ENCODE results near the gene BET1L. TPM values are rescaled to one million over a fixed set of nuclear protein-coding genes. Genes with fewer than 3 reads are reported as not detected.
"Not testable (repeated sequence)": the region's sequence is repeated elsewhere in the genome, so short reads cannot be mapped to it uniquely, and the experiment has no call there.

Gene BET1L
- total RNA-seq, 1 donor from 2014 or later: 5.3 TPM

DNA sequence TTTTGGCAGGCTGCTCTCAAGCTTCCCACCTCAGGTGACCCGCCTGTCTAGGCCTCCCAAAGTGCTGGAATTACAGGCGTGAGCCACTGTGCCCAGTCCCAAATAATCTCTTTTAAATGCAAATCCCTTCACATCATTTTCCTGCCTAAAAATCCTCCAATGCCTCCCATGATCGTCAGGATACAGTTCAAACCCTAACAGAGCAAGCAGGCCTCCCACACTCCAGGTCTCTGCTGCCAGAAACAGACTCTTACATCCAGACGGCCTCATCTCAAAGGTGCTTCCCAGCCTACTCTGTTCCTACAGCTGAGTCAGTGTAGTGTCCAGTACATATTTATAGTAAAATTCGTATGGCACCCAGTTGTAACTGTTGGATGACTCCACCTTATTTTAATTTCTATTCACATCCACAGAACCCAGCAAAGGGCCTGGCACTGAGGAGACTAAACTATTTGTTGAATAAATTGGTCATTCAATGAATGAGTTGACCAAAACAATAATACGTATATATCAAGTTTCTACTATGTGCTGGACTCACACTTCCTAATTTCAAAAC is 20.7 kb upstream of the BET1L start:
- DNase-seq: no peak

DNA sequence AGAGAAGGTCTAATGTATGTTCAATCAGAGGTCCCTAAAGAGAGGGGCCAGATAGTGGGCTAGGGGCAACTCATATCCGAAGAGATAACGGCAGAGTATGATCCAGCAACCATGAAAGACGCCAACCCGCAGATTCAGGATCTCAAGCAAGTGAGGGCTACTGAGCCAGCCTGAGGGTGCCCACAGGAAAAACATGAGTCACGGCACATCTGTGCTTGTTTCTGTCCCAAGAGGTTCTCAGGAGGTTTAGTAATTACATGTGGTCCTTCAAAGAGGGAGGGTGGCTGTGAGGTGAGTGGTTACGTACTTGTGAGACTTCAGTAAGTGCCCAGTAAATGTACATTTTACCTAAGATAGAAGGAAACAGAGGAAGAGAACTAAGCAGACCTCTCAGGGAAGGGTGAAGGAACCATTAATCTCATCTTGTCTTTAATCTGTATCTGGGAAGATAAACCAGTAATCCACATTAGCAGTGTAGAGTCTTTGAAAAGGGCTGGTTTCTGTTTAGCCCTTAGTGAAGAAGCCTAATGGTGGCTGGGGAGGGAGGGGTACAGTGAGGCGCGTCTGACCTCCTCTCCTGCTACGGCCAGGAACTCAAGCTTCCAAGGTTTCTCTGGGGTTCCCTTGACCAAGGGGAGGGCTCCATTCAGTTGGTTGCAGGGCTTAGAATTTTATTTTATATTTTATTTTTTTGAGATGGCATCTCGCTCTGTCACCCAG is 18.7 kb upstream of the BET1L start:
- DNase-seq: no peak

DNA sequence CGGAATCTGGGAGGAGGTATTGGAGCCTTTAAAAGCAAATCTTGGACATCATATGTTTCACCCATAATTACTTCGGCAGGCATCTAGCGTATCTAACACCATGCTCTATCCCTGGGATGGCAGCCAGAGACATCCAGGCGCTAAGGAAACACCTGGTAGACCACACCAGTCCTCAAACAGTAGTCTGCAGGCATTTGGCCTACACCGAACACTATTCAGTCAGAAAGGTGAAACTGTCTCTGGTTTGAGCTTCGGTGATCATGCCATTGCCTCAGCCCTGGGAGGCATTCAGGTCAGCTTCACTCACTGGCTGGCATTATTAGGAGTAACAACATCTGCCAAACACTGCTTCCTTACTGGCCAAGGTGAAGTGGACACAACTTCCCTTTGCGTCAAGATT is 17.2 kb upstream of the BET1L start:
- no peak for DNase-seq

DNA sequence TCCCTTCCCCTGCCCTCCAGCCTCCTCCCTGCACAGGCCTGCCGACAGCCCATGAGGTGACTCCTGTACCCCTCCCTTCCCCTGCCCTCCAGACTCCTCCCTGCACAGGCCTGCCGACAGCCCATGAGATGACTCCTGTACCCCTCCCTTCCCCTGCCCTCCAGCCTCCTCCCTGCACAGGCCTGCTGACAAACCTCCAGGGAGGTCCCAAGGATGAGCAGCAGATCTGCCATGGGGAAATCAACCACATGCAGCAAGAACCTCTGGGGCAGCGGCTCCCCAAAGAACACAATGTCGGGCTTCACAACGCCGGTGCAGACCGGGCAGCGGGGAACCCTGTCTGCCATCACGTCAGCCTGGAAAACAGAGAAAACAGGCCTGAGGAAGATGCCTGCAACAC is 16.7 kb upstream of the BET1L start:
- DNase-seq: no peak

DNA sequence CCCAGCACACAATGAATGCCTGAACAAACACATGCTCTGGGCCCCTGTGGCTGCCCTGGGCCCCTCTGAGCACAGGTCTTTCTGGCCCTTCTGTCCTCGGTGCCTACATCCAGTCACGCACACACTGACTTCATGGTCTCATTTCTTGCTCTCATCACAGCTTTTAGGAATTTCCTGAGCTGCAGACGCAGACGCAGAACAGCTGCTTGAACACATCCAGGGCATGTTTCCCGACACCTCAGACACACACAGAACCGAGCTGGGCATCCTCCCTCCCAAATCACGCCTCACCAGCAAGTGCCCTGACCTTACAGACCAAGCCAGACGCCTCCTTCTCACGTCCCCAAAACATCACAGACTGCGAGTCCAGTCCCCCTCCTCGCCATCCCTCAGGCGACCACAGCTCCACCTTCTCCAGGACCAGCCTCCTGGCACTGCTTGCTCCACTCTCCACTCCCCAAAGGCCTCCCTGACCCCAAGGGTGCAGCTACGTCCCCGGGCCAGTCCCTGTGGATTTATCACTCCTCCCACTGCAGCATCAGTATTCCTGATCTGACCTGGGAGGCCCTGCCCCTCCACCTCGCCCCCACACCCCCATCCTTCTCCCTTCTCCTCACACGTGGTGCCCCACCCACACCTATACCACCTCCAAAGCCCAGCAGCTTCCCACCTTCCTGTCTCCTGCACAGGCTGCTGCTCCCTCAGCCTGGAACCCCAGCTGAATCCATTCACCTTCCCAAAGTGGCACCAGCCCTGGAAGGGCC is 16.0 kb upstream of the BET1L start:
- DNase-seq: no peak

DNA sequence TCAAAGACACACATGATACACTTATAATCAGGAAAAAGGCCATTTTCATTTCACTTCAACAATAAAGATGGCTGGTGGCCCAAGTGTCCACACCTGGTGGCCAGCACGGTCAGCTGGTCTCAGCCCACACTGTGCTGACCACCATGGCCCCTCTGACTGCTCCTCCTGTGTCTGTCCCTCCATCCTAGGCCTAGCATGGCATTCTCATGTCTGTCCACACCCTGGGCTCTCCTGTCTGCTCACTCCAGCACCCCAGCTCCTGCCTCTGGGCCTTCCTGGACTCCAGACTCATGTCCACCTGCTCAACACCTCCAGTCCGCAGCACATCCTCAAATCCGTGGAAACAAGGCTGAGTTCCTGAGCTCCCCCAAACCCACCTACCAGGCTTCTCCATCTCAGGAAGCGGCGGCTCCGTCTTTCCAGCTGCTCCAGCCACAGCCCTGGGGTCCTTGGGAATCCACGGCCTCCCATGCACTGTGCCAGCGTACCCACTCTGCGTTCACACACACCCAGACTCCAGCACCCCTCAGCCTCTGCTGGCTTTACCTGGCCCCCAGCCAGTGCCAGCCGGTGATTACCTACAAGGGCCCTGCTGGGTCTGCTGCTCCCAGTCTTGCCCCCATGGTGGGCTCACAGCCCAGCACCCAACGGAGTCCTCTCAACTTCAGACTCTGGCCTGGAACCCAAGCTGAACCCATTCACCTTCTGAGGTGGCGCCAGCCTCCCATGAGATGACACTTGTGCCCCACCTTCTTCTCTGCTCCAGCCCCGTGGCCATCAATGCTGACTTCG is 15.0 kb upstream of the BET1L start:
- no peak for DNase-seq

DNA sequence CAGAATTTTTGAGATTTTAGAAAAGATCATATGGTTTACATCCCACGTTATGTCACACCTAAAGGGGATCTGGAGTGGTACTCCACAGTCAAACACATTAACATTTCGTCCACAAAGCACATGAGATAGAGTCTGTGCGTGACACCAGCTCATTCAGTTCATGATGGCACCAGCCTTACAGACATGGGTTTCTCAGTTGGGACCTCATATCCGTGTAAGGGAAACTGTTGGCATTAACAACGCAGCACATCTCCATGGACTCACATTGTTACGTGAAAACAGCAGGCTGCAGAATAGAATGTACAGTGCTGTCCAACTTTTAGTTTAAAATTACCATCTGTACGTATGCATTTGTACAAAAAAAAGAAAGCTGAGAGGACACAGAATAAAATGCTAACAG is 14.3 kb upstream of the BET1L start:
- no peak for DNase-seq

DNA sequence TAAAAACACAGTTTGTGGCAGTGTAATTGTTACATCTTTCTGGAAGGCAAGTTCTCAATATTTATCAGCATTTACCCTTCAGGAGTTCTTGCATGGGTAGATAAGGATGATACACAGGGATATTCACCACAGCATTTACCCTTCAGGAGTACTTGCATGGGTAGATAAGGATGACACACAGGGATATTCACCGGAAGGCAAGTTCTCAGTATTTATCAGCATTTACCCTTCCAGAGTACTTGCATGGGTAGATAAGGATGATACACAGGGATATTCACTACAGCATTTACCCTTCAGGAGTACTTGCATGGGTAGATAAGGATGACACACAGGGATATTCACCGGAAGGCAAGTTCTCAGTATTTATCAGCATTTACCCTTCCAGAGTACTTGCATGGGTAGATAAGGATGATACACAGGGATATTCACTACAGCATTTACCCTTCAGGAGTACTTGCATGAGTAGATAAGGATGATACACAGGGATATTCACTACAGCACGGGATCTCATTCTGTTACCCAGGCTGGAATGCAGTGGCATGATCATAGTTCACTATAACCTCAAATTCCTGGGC is 13.5 kb upstream of the BET1L start:
- DNase-seq: not testable (repeated sequence)

DNA sequence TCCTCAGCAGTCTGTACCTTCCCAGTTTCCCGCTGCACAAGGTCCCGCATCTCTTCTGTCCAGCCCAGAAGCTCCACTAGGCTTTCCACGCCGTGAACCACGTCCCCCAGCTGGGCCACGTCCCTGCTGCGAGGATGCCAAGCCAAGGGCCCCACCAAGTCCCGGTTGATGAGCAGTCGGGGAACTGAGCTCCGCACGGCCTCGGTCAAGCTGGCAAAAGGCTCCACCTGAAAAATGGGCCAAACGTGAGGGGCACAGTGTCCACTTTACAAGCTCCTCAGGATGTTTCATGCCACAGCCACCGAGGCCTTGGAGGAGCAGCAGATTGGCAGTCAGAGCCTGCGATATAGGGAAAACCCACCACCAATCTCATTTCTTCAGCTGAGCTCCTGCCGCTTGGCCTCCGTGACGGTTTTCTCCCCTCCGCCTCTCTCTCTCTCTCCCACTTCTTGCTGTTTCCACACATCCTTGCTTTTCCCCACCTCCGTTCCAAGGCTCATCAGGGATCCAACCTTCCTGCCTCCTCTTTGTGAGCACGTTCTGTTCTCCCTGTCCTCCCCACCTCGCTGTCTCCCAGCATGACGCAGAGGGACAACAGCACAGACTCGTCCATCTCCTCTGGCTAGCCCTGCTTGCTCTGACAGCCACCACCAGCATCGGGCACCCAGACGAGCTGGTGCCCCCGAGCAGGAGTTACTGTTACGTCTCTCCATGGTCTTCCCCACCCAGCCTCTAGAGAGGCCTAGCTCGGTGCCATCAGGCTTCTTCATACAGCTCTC is 11.8 kb upstream of the BET1L start:
- DNase-seq: no peak

DNA sequence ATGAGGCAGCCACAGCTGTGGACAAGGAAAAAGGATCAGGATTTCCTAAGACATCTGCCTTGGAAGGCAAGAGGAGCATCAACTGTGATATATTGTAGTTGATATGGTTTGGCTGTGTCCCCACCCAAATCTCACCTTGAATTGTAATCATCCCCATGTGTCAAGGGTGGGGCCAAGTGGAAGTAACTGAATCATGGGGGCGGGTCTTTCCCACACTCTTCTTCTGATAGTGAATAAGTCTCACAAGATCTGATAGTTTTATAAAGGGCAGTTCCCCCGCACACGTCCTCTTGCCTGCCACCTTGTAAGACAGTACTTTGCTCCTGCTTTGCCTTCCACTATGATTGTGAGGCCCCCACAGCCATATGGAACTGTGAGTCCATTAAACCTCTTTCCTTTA is 10.5 kb upstream of the BET1L start:
- DNase-seq: no peak

DNA sequence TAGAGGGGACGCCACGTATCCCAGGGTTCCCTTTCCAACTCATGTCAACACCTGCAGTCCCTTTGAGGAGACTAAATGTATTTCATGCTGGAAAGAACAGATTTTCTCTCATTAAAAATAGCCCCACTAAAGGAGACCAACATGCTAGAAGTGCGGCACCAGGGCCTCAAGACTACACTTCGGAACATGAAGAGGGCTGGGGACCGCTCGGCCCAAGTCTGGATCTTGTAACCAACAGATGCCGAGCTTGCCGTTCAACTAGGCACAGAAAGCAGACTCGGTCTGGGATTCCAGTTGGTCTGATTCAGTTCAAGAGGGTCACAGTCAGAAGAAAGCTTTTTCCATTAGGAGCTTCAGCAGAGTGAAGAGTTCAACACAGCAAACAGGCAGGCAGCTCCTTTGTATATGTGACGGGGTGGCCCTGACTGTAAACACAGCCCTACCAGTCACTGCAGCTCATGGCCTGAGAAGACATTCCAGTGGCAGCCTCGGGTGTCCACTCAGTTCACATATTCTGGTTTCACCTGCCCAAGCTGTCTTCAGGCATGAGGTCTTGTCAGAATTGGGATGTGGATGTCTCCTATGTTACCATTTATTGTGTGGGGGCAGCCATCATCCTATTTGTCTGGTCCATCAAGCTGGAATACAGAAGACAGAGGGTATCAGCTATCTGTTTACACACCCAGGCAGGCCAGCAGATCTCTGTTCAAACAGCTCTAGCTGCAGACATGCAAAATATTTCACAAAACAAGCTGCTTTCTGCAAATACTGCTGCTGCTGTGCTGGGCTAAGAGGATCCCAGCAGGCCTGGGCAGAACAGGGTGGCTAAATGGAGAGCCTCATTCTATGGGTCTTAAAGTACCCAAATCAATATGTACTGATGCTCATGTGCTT is 9.1 kb upstream of the BET1L start:
- DNase-seq: no peak

DNA sequence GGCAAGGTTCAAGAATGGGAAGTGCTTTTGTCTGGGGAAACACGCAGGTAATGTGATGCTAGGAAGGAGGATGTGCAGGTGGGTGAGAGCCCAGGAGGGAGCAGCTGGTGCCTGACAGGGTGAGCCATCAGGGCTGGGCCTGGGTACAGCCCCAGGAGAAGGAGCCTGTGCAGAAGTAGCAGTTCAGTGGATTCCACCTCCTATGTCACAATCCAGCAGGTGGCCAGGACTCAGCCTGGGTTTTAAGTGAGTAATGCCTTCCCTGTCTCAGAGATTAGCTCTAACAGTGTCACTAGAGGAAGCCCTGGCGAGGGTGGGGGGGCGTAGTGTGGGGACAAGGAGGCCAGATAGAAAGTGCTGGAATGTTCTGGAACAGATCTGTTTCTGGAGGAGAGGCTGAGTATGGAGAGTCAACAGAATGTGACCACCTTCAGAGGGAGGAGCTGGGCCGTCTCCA is 8.4 kb upstream of the BET1L start:
- DNase-seq: no peak

DNA sequence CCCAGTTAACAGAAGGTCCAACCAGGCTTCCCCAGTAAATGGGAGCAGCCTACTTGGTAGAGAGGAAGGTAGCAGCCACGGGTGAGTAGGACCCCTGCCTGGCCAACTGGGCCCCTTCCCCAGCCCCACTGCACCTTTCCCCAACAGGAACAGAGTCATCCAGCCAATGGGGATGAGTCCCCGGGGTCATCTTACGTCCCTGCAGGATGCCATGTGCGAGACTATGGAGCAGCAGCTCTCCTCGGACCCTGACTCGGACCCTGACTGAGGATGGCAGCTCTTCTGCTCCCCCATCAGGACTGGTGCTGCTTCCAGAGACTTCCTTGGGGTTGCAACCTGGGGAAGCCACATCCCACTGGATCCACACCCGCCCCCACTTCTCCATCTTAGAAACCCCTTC is 6.9 kb upstream of the BET1L start:
- no peak for DNase-seq

DNA sequence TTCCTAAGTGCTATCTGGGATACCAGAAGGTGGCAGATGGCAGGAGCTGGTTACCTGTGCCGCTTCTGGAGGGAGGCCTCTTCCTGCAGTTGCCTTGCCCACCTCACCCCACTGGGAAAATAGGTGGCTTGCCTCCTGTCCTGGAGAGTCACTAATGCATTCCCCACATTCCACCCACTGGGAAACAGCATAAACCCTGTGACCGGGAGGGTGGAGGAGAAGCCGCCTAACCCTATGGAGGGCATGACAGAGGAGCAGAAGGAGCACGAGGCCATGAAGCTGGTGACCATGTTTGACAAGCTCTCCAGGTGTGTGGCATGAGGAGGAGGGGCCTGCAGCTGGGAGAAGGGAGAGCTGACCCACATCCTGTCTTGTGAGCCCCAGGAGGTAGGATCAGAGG is 5.9 kb upstream of the BET1L start:
- no peak for DNase-seq

DNA sequence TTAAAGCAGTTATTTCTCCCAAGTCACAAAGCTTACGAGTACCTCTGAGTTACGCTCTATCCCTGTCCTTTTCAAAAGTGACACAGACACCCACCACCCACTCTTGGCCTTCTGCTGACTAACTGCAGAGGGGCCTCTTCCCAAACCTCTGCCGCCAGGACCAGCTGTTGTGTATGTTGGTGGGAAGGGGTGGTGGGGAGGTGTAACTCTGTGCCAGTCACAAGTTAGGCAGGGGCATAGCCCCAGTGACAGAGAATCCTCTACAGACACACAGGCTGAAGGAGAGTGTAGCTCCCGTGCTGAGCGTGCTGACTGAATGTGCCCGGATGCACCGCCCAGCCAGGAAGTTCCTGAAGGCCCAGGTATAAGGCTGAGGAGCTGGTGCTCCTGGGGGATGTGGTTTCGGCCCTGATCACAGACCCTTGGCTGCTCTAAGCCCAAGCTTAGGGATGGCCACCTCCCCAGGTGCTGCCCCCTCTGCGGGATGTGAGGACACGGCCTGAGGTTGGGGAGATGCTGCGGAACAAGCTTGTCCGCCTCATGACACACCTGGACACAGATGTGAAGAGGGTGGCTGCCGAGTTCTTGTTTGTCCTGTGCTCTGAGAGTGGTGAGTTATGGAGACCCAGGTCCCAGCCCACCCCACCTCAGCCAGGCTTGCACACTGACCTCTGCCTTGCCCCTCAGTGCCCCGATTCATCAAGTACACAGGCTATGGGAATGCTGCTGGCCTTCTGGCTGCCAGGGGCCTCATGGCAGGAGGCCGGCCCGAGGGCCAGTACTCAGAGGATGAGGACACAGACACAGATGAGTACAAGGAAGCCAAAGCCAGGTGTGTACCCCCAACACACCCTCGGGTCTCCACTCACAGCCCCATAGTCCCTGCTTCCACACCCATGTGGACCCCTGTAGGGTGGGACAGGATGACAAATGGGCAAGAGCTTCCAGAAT is 5.2 kb upstream of the BET1L start:
- DNase-seq: no peak

DNA sequence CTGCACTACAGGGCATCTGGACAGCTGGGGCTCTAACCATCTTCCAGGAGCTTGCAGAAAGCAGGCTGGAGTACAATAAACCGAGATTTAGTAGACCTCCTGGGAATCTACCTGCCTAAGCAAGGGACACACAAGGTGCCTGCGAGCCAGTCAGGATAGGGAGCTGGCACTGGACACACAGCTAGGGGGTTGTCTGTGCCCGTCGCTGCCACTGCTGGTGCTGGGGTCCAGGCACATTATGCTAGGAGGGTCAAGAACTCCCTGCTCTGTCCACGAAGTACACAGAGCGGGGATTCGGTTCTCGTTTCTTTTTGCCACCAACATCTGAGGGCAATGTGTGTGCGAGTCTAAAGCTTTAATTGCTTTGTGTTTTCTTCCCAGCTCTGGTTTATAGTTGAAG is 4.5 kb upstream of the BET1L start:
- no peak for DNase-seq

DNA sequence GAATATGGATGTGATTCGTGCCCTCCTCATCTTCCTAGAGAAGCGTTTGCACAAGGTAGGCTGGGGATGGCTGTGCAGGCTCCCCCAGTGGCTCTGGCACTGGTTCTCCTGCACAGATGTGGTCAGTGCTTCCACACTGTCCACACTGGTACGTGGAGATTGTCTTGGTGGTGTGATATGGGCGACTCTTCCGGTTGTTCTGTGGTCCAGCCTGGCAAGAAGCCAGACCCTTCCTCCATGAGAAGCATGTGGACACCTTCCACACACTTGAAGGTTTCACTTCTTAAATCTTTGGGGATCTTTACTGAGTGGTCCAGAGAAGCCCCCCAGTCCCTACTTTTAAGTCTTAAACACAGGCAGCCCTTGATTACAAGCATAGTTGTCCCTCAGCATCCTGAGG is 4.1 kb upstream of the BET1L start:
- no peak for DNase-seq

DNA sequence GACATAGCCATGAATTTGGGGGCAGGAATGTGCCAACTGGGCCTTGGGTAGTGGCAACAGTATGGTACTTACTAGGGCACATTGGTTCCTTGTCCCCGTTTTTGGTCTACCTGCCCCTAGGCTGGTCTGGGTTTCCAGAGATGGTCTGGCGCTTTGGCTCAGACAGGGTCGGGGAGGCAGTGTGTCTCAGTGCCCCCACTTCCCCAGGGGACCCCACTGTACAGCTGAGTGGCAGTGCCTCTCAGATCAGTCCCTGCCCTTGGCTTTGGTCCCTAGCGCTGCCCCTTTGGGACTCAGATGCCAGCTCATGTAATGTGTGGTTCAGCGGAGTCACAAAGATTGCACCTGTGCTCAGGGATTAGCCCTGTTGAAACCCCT is 3.6 kb upstream of the BET1L start:
- DNase-seq: no peak

DNA sequence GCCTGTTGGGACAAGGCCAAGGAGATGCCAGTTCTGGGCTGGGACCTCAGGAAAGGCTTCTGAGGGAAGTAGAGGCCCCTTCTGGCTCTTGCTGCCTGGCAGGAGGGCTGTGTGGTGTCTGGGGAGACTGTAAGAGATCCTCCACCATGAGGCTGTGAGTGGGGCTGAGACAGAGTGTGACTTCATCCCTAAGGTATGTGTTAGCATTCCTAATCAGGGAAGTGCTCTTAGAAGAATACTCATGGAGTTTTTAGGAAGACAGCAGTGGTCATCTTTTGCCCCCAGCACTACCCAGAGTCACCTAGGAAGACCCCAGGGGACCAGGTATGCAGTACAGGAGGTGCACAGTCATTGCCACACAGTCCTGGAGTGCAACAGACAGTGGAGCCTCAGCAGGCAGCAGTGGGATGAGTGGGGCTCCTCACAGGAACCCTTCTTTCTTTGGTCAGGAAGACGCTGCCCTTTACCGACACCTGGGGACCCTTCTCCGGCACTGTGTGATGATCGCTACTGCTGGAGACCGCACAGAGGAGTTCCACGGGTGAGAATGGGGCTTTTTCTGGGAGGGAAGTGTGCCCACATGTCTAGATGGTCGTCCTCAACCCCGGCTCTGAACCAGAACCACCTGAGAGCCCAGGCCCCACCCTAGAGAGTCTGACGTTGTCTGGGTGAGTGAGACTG is 3.1 kb upstream of the BET1L start:
- DNase-seq: no peak

Measured in occipital lobe (tissue), 2 donors.